Breast epithelium (tissue), 3 donors: ENCODE results near the gene OBSCN.

Experiments used
- CTCF ChIP-seq, 3 donors: fragments of 450-650 bp; IDR thresholded peaks; one replicate each; pipeline ENCODE4 v1.5.1; 2016 to 2017; ENCODE audit warnings: antibody characterized with exemption in 3 of 3, mild to moderate bottlenecking in 3 of 3, moderate library complexity in 3 of 3
- POLR2AphosphoS5 ChIP-seq, 3 donors: sonication (generic); formaldehyde crosslinking; IDR thresholded peaks; one replicate each; pipeline ENCODE4 v1.6.1; 2017; ENCODE audit warnings: antibody characterized with exemption in 3 of 3

GRCh38 chr1:228314658-228315483, 107.0 kb downstream of the OBSCN start:
- TF ChIP-seq CTCF (IDR thresholded peaks at IDR 0.05) (no peak), POLR2AphosphoS5 (IDR thresholded peaks at IDR 0.05) (no peak)
